GM12864 (cell line): ENCODE data around the gene TRIM54.

Source experiments
- DNase-seq: peaks from one replicate; pipeline ENCODE4 v3.0.0-alpha.2; 2011; ENCODE audit warnings: low read depth
- H3K4me3 ChIP-seq: 2 replicates; pipeline ENCODE4 v1.5.1; 2011; ENCODE audit warnings: mild to moderate bottlenecking, low read depth, low read length, control low read depth
- TF ChIP-seq, protein P1 (sequence below): IDR thresholded peaks from 2 replicates; pipeline ENCODE4 v1.5.1; 2011; ENCODE audit warnings: low read depth, mild to moderate bottlenecking, moderate library complexity, low read length, control low read depth, inconsistent platforms; ENCODE audit errors: missing control alignments

TRIM54 gene

DNA sequence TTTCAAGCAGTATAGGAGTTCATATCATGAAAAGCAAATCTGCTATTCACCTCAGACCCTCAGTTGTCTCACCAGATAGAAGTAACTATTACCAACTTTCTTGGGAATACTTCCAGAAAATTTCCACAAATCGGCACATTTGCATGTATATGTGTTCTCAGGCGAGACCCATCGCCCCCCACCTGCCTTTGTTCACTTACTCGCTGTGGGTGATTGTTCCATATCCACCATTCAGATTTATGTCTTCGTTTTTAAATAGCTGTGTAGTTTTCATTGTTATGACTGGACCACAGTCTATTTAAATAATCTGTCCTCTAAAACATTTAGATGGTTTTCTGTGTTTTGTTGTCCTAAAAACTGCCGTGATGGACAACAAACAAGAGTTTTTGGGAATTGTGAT is 3.3 kb downstream of the TRIM54 start:
- TF ChIP-seq, protein P1, sequence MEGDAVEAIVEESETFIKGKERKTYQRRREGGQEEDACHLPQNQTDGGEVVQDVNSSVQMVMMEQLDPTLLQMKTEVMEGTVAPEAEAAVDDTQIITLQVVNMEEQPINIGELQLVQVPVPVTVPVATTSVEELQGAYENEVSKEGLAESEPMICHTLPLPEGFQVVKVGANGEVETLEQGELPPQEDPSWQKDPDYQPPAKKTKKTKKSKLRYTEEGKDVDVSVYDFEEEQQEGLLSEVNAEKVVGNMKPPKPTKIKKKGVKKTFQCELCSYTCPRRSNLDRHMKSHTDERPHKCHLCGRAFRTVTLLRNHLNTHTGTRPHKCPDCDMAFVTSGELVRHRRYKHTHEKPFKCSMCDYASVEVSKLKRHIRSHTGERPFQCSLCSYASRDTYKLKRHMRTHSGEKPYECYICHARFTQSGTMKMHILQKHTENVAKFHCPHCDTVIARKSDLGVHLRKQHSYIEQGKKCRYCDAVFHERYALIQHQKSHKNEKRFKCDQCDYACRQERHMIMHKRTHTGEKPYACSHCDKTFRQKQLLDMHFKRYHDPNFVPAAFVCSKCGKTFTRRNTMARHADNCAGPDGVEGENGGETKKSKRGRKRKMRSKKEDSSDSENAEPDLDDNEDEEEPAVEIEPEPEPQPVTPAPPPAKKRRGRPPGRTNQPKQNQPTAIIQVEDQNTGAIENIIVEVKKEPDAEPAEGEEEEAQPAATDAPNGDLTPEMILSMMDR, result no peak
- no peak overlapping the region for H3K4me3 ChIP-seq
- no peak for DNase-seq

DNA sequence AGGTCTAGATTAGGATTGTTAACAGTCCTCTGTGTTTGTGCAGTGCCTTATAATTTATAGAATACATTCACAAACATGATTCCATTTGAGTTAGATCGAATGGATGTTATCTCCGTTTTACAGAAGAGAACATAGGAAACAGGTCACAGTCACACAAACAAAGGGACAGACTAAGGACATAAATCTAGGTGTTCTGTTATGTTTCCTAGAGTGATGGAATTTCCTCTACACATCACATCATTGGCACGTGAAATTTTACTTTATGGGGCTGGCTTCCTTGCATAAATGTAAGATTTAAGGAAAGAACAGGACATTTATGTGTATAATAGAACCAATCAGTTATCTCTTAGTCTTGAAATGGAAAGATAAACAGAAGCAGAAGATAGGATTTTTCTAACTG is 6.4 kb downstream of the TRIM54 start:
- TF ChIP-seq, protein P1, result no peak
- DNase-seq, result no peak
- no peak overlapping the region for H3K4me3 ChIP-seq

DNA sequence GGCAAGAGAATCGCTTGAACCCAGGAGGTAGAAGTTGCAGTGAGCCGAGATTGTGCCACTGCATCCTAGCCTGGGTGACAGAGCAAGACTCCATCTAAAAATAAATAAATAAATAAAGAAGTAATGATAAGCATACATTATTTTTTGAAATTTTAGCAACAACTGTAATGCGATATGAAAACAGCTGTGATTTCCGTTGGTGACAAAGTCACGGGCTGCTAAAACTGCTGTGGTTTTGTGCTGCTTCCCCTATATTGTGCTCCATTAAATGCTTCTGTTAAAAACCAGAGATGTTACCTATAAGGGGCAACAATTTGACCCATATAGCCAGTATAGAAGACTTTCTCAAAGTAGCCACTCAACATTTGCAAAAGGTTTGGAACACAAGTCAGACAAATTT is 8.3 kb downstream of the TRIM54 start:
- H3K4me3 ChIP-seq, result no peak overlapping the region
- DNase-seq, result no peak
- TF ChIP-seq, protein P1, result no peak

DNA sequence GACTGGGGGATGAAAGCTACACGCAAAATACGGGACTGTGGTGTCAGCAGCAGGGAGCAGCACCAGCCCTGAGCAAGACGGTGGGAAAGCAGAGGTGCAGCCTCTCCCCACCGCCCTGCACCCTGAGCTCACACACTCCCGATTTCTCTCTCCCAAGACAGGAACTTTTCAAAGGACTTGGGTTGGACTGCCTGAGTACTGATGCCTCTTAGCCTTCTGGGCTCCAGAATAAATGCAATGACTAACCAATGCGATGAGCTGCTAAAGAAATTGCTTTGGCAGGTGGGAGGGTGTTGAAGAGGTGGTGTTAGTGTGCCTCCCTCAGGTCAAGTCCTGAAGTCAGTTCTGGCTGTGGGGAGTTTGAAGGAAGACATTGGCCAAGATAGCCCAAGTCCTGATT is 9.6 kb downstream of the TRIM54 start:
- no peak for DNase-seq
- TF ChIP-seq, protein P1, result no peak
- H3K4me3 ChIP-seq, result no peak overlapping the region

DNA sequence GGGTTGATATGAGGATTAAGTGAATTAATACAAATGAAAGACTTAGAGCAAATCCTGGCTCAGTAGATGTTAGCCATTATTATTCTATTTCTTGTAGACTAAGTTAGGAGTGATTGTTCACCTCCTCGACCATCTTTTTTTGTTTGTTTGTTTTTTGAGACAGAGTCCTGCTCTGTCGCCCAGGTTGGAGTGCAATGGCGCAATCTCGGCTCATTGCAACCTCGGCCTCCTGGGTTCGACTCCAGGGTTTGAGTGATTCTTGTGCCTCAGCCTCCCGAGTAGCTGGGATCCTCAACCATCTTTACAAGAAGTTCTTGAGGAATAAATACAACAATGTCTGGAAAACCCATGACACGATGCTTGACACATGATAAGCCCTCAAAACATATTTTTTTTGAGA is 12.7 kb downstream of the TRIM54 start:
- H3K4me3 ChIP-seq, result no peak overlapping the region
- TF ChIP-seq, protein P1, result no peak
- no peak for DNase-seq

DNA sequence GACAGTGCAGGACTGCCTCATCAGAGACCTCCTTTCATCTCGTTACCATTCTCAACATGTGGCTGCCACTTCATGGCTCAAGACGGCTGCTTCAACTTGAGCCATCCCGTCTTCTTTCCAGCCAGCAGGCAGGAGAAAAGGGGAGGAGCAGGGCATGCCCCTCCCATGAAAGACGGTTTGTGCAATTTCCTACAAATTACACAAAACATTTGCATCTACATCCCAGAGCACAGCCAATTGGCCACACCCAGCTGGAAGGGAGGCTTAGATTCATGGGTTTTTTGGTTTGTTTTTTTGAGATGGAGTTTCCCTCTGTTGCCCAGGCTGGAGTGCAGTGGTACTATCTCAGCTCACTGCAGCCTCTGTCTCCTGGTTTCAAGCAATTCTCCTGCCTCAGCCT is 14.3 kb downstream of the TRIM54 start:
- no peak overlapping the region for H3K4me3 ChIP-seq
- TF ChIP-seq, protein P1, result no peak
- DNase-seq, result no peak

DNA sequence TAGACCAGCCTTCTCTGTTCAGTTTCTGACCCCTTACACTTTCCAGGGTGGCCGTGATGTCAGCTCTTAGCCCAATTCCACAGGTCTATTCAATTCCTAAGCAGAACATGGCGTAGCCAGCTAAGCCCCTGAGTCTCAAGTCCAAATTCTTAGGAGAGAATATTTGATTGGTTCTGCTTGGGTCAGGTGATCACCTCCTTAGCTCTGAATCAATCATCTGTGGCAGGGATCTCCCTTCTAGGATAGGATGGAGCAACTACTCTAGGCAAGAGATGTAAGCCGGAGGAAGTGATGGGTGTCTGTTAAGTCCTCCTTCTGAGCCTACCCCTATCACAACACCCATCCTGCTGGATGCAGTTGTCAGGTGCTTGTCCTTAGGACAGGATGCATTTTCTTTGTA is 15.0 kb downstream of the TRIM54 start:
- TF ChIP-seq, protein P1, result no peak
- no peak overlapping the region for H3K4me3 ChIP-seq
- DNase-seq, result no peak
